HepG2 (cell line): ENCODE results near the gene STRADB. TPM values are rescaled to one million over a fixed set of nuclear protein-coding genes. Genes with fewer than 3 reads are reported as not detected.
A peak's percentile ranks its signal among the peaks of the same experiment; 100 is the strongest.

Source experiments
- ARID5B ChIP-seq: IDR thresholded peaks from 2 replicates; pipeline ENCODE4 v1.4.0; 2020; ENCODE audit warnings: mild to moderate bottlenecking, missing genetic modification reagents
- BCL6 ChIP-seq: IDR thresholded peaks from 2 replicates; pipeline ENCODE4 v1.6.1; 2016; ENCODE audit warnings: missing genetic modification reagents, missing compliant biosample characterization
- CEBPB ChIP-seq: IDR thresholded peaks from 2 replicates; pipeline ENCODE4 v1.6.1; 2011; ENCODE audit warnings: low read depth, low read length, improper control_type of control experiment, borderline replicate concordance
- ELK4 ChIP-seq: sonication (generic); formaldehyde crosslinking; IDR thresholded peaks from 2 replicates; pipeline ENCODE4 v1.9.0; 2021; ENCODE audit warnings: missing genetic modification reagents, borderline replicate concordance
- KMT2A ChIP-seq: sonication (generic); formaldehyde crosslinking; IDR thresholded peaks from 2 replicates; pipeline ENCODE4 v1.4.0; 2020; ENCODE audit warnings: missing genetic modification reagents
- PATZ1 ChIP-seq: sonication (generic); formaldehyde crosslinking; IDR thresholded peaks from 2 replicates; pipeline ENCODE4 v1.4.0; 2020; ENCODE audit warnings: missing genetic modification reagents
- RXRB ChIP-seq: IDR thresholded peaks from 2 replicates; pipeline ENCODE4 v1.6.1; 2016; ENCODE audit warnings: borderline replicate concordance, missing genetic modification reagents, missing compliant biosample characterization
- SAFB2 ChIP-seq: sonication (generic); formaldehyde crosslinking; IDR thresholded peaks from 2 replicates; pipeline ENCODE4 v1.5.1; 2020; ENCODE audit warnings: missing genetic modification reagents, low read depth, mild to moderate bottlenecking, borderline replicate concordance
- TFDP2 ChIP-seq: sonication (generic); formaldehyde crosslinking; IDR thresholded peaks from 2 replicates; pipeline ENCODE4 v1.4.0; 2020; ENCODE audit warnings: missing genetic modification reagents
- TGIF2 ChIP-seq: IDR thresholded peaks from 2 replicates; pipeline ENCODE4 v1.6.1; 2016; ENCODE audit warnings: control low read depth, missing compliant biosample characterization
- ZNF530 ChIP-seq: sonication (generic); formaldehyde crosslinking; IDR thresholded peaks from 2 replicates; pipeline ENCODE4 v1.5.0; 2020; ENCODE audit warnings: low read depth, mild to moderate bottlenecking, missing genetic modification reagents
- ZNF549 ChIP-seq: sonication (generic); formaldehyde crosslinking; IDR thresholded peaks from 2 replicates; pipeline ENCODE4 v1.5.0; 2020; ENCODE audit warnings: missing genetic modification reagents
- ZNF564 ChIP-seq: sonication (generic); formaldehyde crosslinking; IDR thresholded peaks from 2 replicates; pipeline ENCODE4 v1.8.1; 2023; ENCODE audit warnings: mild to moderate bottlenecking, missing genetic modification reagents
- ZNF609 ChIP-seq: sonication (generic); formaldehyde crosslinking; IDR thresholded peaks from 2 replicates; pipeline ENCODE4 v1.4.0; 2020; ENCODE audit warnings: mild to moderate bottlenecking, missing genetic modification reagents, borderline replicate concordance
- polyA plus RNA-seq, 8 experiments: library from polyadenylated mRNA; depleted of rRNA in 3 of 8; stranded (reverse) in 7 of 8; unstranded in 1 of 8; fragments of >200 nt; fragmentation: Illumina TruSeq in 4 of 8; extraction: Trizol in 4 of 8; gene quantifications; 2 replicates each; pipeline versions ENCODE4 v1.2.1 to v1.2.3, GENCODE V29; 2011 to 2016; ENCODE audit warnings: low read depth in 4 of 8, missing spikeins in 1 of 8, mixed read lengths in 1 of 8; ENCODE audit not compliant: insufficient read depth in 1 of 8
- total RNA-seq, 5 experiments: library from RNA; depleted of rRNA; stranded (reverse); fragments of >200 nt; fragmentation: Illumina TruSeq; extraction: Trizol; gene quantifications; 2 replicates each; pipeline ENCODE4 v1.2.3, GENCODE V29; 2016; ENCODE audit warnings: low read depth in 1 of 5

The STRADB gene
- total and polyA plus RNA-seq, 2 of the 13 experiments (the other 11 are each of a cell fraction or from before 2014, with no cell fraction given), result 34.1 to 66.6 TPM

- TF ChIP-seq TFDP2 (CRISPR knock-in tag) (0 out of 2 replicates have a peak, but pooled peaks have one; percentile 23), ZNF564 (CRISPR knock-in tag) (no peak), BCL6 (CRISPR knock-in tag) (peak; percentile 59), ZNF549 (no peak), ZNF530 (CRISPR knock-in tag) (no peak), KMT2A (CRISPR knock-in tag) (0 out of 2 replicates have a peak, but pooled peaks have one; percentile 53), SAFB2 (CRISPR knock-in tag) (no peak), ELK4 (no peak), RXRB (CRISPR knock-in tag) (peak; percentile 67), PATZ1 (CRISPR knock-in tag) (peak; percentile 52; the same call in 1 of the 2 replicates), ARID5B (CRISPR knock-in tag) (peak; percentile 73), ZNF609 (peak; percentile 68), CEBPB (no peak), TGIF2 (CRISPR knock-in tag) (no peak)
Observed at GRCh38 chr2:201433394-201433995, 18.0 kb upstream of the STRADB start (continued).
